IMR-90 (cell line): ENCODE results near the gene TMEM9B. TPM values are rescaled to one million over a fixed set of nuclear protein-coding genes. Genes with fewer than 3 reads are reported as not detected.

Experiments used
- ATAC-seq: fragments of 200-7000 bp; cut with Tn5 transposase; 2 replicates; pipeline ENCODE4 v1.9.1; 2020; ENCODE audit warnings: low read depth, mild to moderate bottlenecking, moderate library complexity
- BruUV-seq: library from RNA; stranded (reverse); fragments of 400-500 nt; replicated peaks from 2 replicates; lab custom pipeline; 2021; lab: Mats Ljungman, UMichigan
- CTCF ChIA-PET: fragments of 300-600 bp; formaldehyde crosslinking; extraction: SDS; loops from one replicate; lab custom pipeline; 2021; ENCODE audit warnings: antibody characterized with exemption; lab: Yijun Ruan, JAX
- POLR2A ChIA-PET: fragments of 300-600 bp; sonication (Branson Sonifier 250); formaldehyde crosslinking; loops from one replicate; lab custom pipeline; 2022; ENCODE audit warnings: antibody characterized with exemption; ENCODE audit not compliant: unreplicated experiment; lab: Charles Lee
- DNase-seq: peaks from one replicate; pipeline ENCODE4 v3.0.0; 2013
- H2AFZ ChIP-seq: replicated peaks from 2 replicates; pipeline ENCODE3; 2013; ENCODE audit warnings: low read length, mild to moderate bottlenecking; ENCODE audit not compliant: poor library complexity
- H2AK5ac ChIP-seq: 2 replicates; pipeline ENCODE4 v1.6.1; 2013; ENCODE audit warnings: low read depth, low read length, inconsistent platforms
- H2AK9ac ChIP-seq: replicated peaks from 2 replicates; pipeline ENCODE3; 2013; ENCODE audit warnings: mild to moderate bottlenecking, low read depth, low read length, moderate library complexity; ENCODE audit not compliant: poor library complexity
- H2BK120ac ChIP-seq: 2 replicates; pipeline ENCODE4 v1.6.1; 2013; ENCODE audit warnings: low read depth, low read length, inconsistent platforms
- H2BK15ac ChIP-seq: 3 replicates; pipeline ENCODE4 v1.6.1; 2013; ENCODE audit warnings: low read depth, low read length, inconsistent platforms
- H2BK20ac ChIP-seq: 2 replicates; pipeline ENCODE4 v1.6.1; 2013; ENCODE audit warnings: low read depth, mild to moderate bottlenecking, inconsistent platforms, low read length, moderate library complexity
- H2BK5ac ChIP-seq: 2 replicates; pipeline ENCODE4 v1.6.1; 2013; ENCODE audit warnings: mild to moderate bottlenecking, low read depth, low read length, inconsistent platforms; ENCODE audit not compliant: poor library complexity, severe bottlenecking
- H3K14ac ChIP-seq: replicated peaks from 2 replicates; pipeline ENCODE4 v1.6.1; 2013; ENCODE audit warnings: low read depth, low read length, inconsistent platforms
- H3K18ac ChIP-seq: 2 replicates; pipeline ENCODE4 v1.6.1; 2013; ENCODE audit warnings: low read depth, low read length, control low read depth
- H3K23ac ChIP-seq: 2 replicates; pipeline ENCODE4 v1.6.1; 2013; ENCODE audit warnings: low read depth, low read length, inconsistent platforms
- H3K27ac ChIP-seq: 2 replicates; pipeline ENCODE4 v1.5.1; 2013; ENCODE audit warnings: mild to moderate bottlenecking, control low read depth, low read length; ENCODE audit not compliant: insufficient read depth
- H3K27me3 ChIP-seq: 2 replicates; pipeline ENCODE4 v1.6.1; 2013; ENCODE audit warnings: low read length; ENCODE audit not compliant: control insufficient read depth, insufficient read depth
- H3K36me3 ChIP-seq: 2 replicates; pipeline ENCODE4 v1.6.1; 2013; ENCODE audit warnings: low read length, mixed read lengths; ENCODE audit not compliant: control insufficient read depth, insufficient read depth
- H3K4ac ChIP-seq: 2 replicates; pipeline ENCODE4 v1.6.1; 2013; ENCODE audit warnings: low read depth, low read length, inconsistent platforms
- H3K4me1 ChIP-seq: 2 replicates; pipeline ENCODE4 v1.6.1; 2013; ENCODE audit warnings: low read length, mixed read lengths; ENCODE audit not compliant: control insufficient read depth, insufficient read depth
- H3K4me2 ChIP-seq: 2 replicates; pipeline ENCODE4 v1.6.1; 2013; ENCODE audit warnings: low read depth, mild to moderate bottlenecking, control low read depth, low read length, moderate library complexity
- H3K4me3 ChIP-seq: 2 replicates; pipeline ENCODE4 v1.5.1; 2013; ENCODE audit warnings: low read depth, mild to moderate bottlenecking, control low read depth, low read length, moderate library complexity; ENCODE audit not compliant: insufficient read depth
- H3K56ac ChIP-seq: 2 replicates; pipeline ENCODE4 v1.6.1; 2013; ENCODE audit warnings: low read length, inconsistent platforms; ENCODE audit not compliant: insufficient read depth; ENCODE audit errors: extremely low read depth
- H3K79me1 ChIP-seq, 2 experiments: 2 replicates each; pipeline ENCODE4 v1.6.1; 2013; ENCODE audit warnings: low read length in 2 of 2, inconsistent platforms in 1 of 2, low read depth in 1 of 2
- H3K9ac ChIP-seq: 2 replicates; pipeline ENCODE4 v1.6.1; 2013; ENCODE audit warnings: low read depth, low read length, control low read depth
- H3K9me1 ChIP-seq: 2 replicates; pipeline ENCODE4 v1.6.1; 2013; ENCODE audit warnings: low read length, inconsistent platforms; ENCODE audit not compliant: insufficient read depth
- H3K9me3 ChIP-seq: 2 replicates; pipeline ENCODE4 v1.6.1; 2013; ENCODE audit warnings: low read length; ENCODE audit not compliant: control insufficient read depth, insufficient read depth
- H4K20me1 ChIP-seq: 2 replicates; pipeline ENCODE4 v1.6.1; 2013; ENCODE audit warnings: low read length, inconsistent platforms; ENCODE audit not compliant: insufficient read depth
- H4K5ac ChIP-seq: 2 replicates; pipeline ENCODE4 v1.6.1; 2013; ENCODE audit warnings: mild to moderate bottlenecking, low read depth, low read length, control low read depth
- H4K8ac ChIP-seq, 2 experiments: 2 replicates each; pipeline ENCODE4 v1.6.1; 2013; ENCODE audit warnings: low read depth in 2 of 2, low read length in 2 of 2, control low read depth in 1 of 2, inconsistent platforms in 1 of 2
- H4K91ac ChIP-seq: 2 replicates; pipeline ENCODE4 v1.6.1; 2013; ENCODE audit warnings: low read depth, low read length, inconsistent platforms; ENCODE audit not compliant: insufficient read depth
- BHLHE40 ChIP-seq: fragments of 150-350 bp; IDR thresholded peaks from 2 replicates; pipeline ENCODE4 v1.6.1; 2016; ENCODE audit warnings: mild to moderate bottlenecking, low read depth, low read length
- FOS ChIP-seq: fragments of 150-350 bp; IDR thresholded peaks from 2 replicates; pipeline ENCODE4 v1.6.1; 2016; ENCODE audit warnings: low read depth, low read length
- NFE2L2 ChIP-seq: fragments of 150-350 bp; IDR thresholded peaks from 2 replicates; pipeline ENCODE4 v1.6.1; 2016; ENCODE audit warnings: low read depth, mild to moderate bottlenecking, low read length
- RFX5 ChIP-seq: IDR thresholded peaks from 2 replicates; pipeline ENCODE4 v1.8.0; 2012; ENCODE audit warnings: low read depth, mild to moderate bottlenecking, low read length, moderate library complexity
- WGBS, 2 experiments: methylation state at CpG; one replicate each; pipeline versions ENCODE4 v1.1.5 to v1.1.7; 2013; ENCODE audit warnings: missing lambda C conversion rate in 2 of 2; ENCODE audit not compliant: insufficient read length in 1 of 2; ENCODE audit errors: extremely low coverage in 2 of 2; 5-methylcytosine and 5-hydroxymethylcytosine counted together
- dilution Hi-C: fragments of 300-500 bp; cut with HindIII; formaldehyde crosslinking; loops from one replicate; pipeline ENCODE4 v1.14.3; 2018; ENCODE audit warnings: low sequenced_read_pairs; ENCODE audit not compliant: unreplicated experiment
- in situ Hi-C: fragments of 300-500 bp; cut with MboI; formaldehyde crosslinking; loops from 3 replicates; pipeline ENCODE4 v1.14.3; 2019; ENCODE audit warnings: low sequenced_read_pairs, inconsistent platforms, mixed read lengths
- intact Hi-C: fragments of 100-400 bp; cut with micrococcal nuclease; formaldehyde crosslinking; loops from 2 replicates; pipeline ENCODE4 v1.10.0; 2022
- polyA plus RNA-seq, 3 experiments: library from polyadenylated mRNA; depleted of rRNA; stranded (reverse); fragments of >200 nt; gene quantifications; 2 replicates each; pipeline ENCODE4 v1.2.3, GENCODE V29; 2012; ENCODE audit warnings: low replicate concordance in 1 of 3
- total RNA-seq: library from RNA; depleted of rRNA; stranded (reverse); fragments of >200 nt; gene quantifications from 2 replicates; pipeline ENCODE4 v1.2.3, GENCODE V29; 2012
- TF ChIP-seq, protein P1 (sequence below): conservative IDR thresholded peaks from 2 replicates; pipeline ENCODE4 v1.5.1; 2012; ENCODE audit warnings: mild to moderate bottlenecking, low read depth, low read length, improper control_type of control experiment

Gene TMEM9B
- total and polyA plus RNA-seq, 2 of the 4 experiments (the other 2 are of a cell fraction), result 24.6 to 25.6 TPM

DNA sequence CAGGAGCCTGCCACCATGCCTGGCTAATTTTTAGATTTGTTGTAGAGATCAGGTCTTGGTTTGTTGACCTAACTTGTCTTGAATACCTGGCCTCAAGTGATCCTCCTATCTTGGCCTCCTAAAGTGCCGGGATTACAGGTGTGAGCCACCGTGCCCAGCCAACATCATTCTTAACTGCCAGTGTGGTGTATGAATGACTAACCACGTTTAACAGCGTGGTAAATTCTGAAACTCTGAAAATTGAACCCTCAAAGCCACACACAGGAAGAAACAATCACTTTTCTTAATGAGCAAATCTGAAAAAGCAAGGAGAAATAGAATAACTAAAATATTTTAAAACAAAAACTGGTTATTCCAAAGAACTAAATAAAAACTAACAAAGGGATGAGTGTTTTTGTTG, 7.4 kb downstream of the TMEM9B start (continued):
- TF ChIP-seq BHLHE40, result no peak
- no peak for TF ChIP-seq RFX5
- TF ChIP-seq FOS, result no peak

DNA sequence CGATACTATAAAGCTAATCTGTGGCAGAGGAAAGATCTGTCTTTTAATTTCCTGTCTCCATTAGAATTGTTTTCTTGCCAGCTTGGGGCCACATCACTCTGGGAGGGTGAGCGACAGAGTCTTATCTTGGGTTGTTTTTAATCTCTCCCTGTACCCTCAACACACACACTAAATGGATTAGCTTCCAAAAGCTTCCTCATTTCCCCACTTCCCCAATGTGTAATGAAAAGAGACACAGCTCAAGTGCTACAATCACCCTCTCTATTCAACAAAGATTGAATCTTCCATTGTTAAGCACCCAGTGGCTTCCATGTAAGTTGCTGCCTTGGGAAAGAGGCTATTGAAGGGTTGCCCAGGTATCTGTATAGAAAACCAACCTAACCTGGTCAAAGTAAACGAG, 15.4 kb downstream of the TMEM9B start:
- peaks cover 0 to 4% of the 10 kb centered on the region in 2 experiments; a peak in 1 of 4 replicates for H3K79me1 ChIP-seq
- no peak overlapping the region for H3K4ac ChIP-seq
- no peak overlapping the region for H3K4me2 ChIP-seq
- intact Hi-C loops, result no loop called here
- H3K4me3 ChIP-seq, result no peak overlapping the region
- no TSS peak for BruUV-seq
- no peaks in the 10 kb centered on the region for H3K27me3 ChIP-seq
- no peak overlapping the region for H3K56ac ChIP-seq
- H3K23ac ChIP-seq, result no peak overlapping the region
- no peak overlapping the region for H4K8ac ChIP-seq
- H2AK5ac ChIP-seq, result no peak overlapping the region
- H3K14ac ChIP-seq, result no peak overlapping the region
- no peak overlapping the region for H2BK5ac ChIP-seq
- WGBS, 2 experiments, result no CpG with 5 or more reads among the region's 3 CpGs
- no peak overlapping the region for H3K27ac ChIP-seq
- in situ Hi-C loops, result no loop called here
- H2AFZ ChIP-seq, result no peak overlapping the region
- H4K20me1 ChIP-seq, result no peaks in the 10 kb centered on the region
- no peaks in the 10 kb centered on the region for H3K9me3 ChIP-seq
- DNase-seq (no peak), ATAC-seq (no peak)
- H3K4me1 ChIP-seq, result peaks cover 2% of the 10 kb centered on the region
- no peak overlapping the region for H3K18ac ChIP-seq
- H3K36me3 ChIP-seq, result peaks cover 18% of the 10 kb centered on the region
- TF ChIP-seq, protein P1, sequence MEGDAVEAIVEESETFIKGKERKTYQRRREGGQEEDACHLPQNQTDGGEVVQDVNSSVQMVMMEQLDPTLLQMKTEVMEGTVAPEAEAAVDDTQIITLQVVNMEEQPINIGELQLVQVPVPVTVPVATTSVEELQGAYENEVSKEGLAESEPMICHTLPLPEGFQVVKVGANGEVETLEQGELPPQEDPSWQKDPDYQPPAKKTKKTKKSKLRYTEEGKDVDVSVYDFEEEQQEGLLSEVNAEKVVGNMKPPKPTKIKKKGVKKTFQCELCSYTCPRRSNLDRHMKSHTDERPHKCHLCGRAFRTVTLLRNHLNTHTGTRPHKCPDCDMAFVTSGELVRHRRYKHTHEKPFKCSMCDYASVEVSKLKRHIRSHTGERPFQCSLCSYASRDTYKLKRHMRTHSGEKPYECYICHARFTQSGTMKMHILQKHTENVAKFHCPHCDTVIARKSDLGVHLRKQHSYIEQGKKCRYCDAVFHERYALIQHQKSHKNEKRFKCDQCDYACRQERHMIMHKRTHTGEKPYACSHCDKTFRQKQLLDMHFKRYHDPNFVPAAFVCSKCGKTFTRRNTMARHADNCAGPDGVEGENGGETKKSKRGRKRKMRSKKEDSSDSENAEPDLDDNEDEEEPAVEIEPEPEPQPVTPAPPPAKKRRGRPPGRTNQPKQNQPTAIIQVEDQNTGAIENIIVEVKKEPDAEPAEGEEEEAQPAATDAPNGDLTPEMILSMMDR, result no peak
- TF ChIP-seq NFE2L2 (no peak), BHLHE40 (no peak)
- no peak overlapping the region for H2BK20ac ChIP-seq
- ChIA-PET CTCF (interaction anchor here (0.7 to 2.8 kb wide), 5 partner anchors 11 to 299 kb away, joined by 3 to 16 read pairs (median 4); no protein-coding TSS in a partner anchor), POLR2A (no interaction called here)
- H2AK9ac ChIP-seq, result no peak overlapping the region
- H4K5ac ChIP-seq, result no peak overlapping the region
- H4K91ac ChIP-seq, result no peak overlapping the region; the same call in 1 of the 2 replicates
- H2BK15ac ChIP-seq, result no peak overlapping the region
- no peak overlapping the region for H3K9ac ChIP-seq
- H3K9me1 ChIP-seq, result no peaks in the 10 kb centered on the region
- dilution Hi-C loops, result no loop called here
- no peak overlapping the region for H2BK120ac ChIP-seq
